Epithelial cell of proximal tubule (primary cell): ENCODE data around the gene GGACT. TPM values are rescaled to one million over a fixed set of nuclear protein-coding genes. Genes with fewer than 3 reads are reported as not detected.

Experiments used
- DNase-seq: peaks from one replicate; pipeline ENCODE4 v3.0.0-alpha.2; 2011; ENCODE audit warnings: low read depth
- H3K4me3 ChIP-seq: 2 replicates; pipeline ENCODE4 v1.5.1; 2011; ENCODE audit warnings: low read depth, mild to moderate bottlenecking, low read length
- total RNA-seq: library from RNA; depleted of rRNA; stranded (reverse); fragments of >200 nt; gene quantifications from 2 replicates; pipeline ENCODE4 v1.2.3, GENCODE V29; 2015
- TF ChIP-seq, protein P1 (sequence below): conservative IDR thresholded peaks from 2 replicates; pipeline ENCODE4 v1.5.1; 2012; ENCODE audit warnings: low read depth, mild to moderate bottlenecking, low read length

Gene GGACT
- total RNA-seq, 1 donor from 2014 or later: 5.2 TPM

DNA sequence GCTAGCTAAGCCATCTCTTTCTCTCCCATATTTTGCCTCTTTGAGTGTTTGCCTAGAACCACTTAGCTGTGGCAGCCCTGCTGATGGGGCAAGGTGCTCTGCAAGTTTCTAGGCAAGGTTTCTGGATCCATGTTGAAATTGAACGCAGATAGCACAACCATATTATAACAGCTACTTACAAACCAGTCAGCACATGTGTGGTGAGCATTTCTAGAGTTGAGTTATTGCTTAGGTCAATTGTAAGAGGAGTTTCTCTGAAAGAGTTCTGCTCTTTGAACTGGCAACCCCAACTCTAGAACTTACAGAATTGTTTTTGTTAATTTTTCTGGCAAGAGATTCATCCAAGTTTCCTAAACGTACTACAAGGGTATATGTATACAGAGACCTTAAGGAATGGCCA is 103.3 kb downstream of the GGACT start:
- no peak for DNase-seq
- H3K4me3 ChIP-seq: no peak overlapping the region
- TF ChIP-seq, protein P1, sequence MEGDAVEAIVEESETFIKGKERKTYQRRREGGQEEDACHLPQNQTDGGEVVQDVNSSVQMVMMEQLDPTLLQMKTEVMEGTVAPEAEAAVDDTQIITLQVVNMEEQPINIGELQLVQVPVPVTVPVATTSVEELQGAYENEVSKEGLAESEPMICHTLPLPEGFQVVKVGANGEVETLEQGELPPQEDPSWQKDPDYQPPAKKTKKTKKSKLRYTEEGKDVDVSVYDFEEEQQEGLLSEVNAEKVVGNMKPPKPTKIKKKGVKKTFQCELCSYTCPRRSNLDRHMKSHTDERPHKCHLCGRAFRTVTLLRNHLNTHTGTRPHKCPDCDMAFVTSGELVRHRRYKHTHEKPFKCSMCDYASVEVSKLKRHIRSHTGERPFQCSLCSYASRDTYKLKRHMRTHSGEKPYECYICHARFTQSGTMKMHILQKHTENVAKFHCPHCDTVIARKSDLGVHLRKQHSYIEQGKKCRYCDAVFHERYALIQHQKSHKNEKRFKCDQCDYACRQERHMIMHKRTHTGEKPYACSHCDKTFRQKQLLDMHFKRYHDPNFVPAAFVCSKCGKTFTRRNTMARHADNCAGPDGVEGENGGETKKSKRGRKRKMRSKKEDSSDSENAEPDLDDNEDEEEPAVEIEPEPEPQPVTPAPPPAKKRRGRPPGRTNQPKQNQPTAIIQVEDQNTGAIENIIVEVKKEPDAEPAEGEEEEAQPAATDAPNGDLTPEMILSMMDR: no peak

DNA sequence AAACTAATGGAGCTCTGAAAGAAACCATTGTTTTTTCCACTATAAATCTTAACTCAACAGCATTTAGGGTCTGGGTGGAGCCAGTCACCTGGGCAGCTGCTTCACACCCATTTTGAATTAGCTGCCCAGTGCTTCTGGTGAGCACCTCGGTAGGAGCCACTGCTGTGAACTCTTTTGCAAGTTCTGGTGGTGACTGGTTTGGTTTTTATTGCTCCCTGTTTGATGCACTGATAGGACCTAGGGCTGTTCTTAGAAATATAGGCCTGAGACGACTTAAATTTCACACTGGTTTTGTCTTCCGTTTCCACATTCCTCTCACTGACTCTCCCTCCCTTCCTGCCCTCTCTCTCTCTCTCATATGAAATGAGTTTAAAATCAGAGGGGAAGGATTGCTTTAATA is 103.9 kb downstream of the GGACT start:
- no peak for DNase-seq
- no peak overlapping the region for H3K4me3 ChIP-seq
- TF ChIP-seq, protein P1: no peak

DNA sequence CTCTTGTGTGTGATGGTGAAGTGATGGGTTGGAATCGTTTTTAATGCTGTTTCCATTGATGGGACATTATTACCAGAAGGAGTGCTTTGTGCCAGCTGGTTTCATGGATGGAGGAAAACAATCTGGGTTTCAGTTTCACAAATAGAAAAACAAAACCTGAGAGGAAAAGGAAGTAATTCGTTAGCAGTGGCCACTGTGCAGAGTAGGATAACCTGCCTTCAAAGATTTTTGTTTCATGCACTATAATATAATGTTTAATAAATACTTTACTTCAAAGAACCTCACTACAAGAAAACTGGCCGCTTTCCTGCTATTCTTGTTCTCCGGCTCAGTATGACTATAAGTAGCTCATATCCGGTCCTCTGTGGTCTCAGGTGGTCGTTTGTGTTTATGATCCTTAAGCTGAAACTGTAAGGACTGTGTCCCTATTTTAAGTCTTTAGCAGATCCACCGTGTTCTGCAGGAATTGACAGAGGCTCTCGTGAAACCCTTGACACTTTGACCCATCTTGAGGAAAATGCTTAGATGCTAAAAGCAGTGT is 104.7 kb downstream of the GGACT start:
- DNase-seq: no peak
- TF ChIP-seq, protein P1: no peak
- no peak overlapping the region for H3K4me3 ChIP-seq

DNA sequence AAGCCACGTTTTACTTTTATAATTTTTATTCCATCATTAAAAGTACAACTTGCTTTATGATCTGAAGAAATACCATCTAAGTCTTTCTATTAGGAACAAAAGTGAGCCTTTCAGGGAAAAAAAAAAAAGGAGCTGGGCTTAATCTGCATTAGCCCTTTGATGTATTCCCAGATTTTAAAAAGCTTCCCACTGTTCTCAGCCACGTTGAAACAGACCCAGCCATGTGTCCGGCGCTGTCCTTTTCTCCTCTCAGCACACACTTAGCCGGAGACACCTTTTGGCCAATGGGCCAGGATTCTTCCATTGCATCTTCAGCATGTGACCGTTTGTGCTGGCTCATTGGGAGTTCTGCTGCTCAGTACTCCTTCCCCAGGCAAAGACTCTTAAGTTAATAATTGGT is 105.5 kb downstream of the GGACT start:
- H3K4me3 ChIP-seq: no peak overlapping the region

DNA sequence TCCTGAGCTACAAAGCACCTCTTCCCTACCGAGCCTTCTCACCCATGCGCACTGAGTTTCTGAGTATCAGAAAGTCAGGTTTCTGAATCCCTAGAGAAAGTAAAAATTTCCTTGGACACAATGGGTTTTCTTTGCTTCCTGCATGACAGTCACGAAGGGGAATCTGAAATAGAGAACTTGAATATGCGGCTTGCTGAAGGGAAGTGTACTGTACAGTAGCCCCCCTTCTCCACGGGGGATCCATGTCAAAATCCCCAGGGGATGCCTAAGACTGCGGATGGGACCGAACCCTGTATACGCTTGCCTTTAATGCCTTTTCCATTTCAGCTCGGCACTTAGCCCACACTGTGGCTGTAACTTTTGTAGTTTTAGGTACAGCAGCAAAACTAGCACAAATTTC is 107.9 kb downstream of the GGACT start:
- no peak for DNase-seq
- no peak overlapping the region for H3K4me3 ChIP-seq
- TF ChIP-seq, protein P1: no peak

More for the DNA sequence above, 105.5 kb downstream of the GGACT start:
- TF ChIP-seq, protein P1: no peak
- no peak for DNase-seq

Other genes starting within 250 kb of the GGACT start
- gene TMTC4, start 86.0 kb upstream of the GGACT start, total RNA-seq: 29.8 and 31.2 TPM in 2 replicates